GM23248 (cell line): ENCODE results near the gene SH3BGRL. TPM values are rescaled to one million over a fixed set of nuclear protein-coding genes. Genes with fewer than 3 reads are reported as not detected.

Source experiments
- DNase-seq: peaks from one replicate; pipeline ENCODE4 v3.0.0-alpha.2; 2015
- H2AFZ ChIP-seq: fragments of 200-600 bp; sonication (generic); 2 replicates; pipeline ENCODE4 v1.6.1; 2016; ENCODE audit warnings: antibody characterized with exemption
- H3F3A ChIP-seq: fragments of 200-600 bp; sonication (generic); 2 replicates; pipeline ENCODE4 v1.6.1; 2016; ENCODE audit warnings: mild to moderate bottlenecking, antibody characterized with exemption, mixed run types; ENCODE audit not compliant: insufficient read depth
- H3K27ac ChIP-seq: fragments of 200-600 bp; sonication (generic); 2 replicates; pipeline ENCODE4 v1.5.1; 2016; ENCODE audit warnings: mild to moderate bottlenecking
- H3K27me3 ChIP-seq: fragments of 200-600 bp; sonication (generic); replicated peaks from 2 replicates; pipeline ENCODE4 v1.6.1; 2016; ENCODE audit warnings: mild to moderate bottlenecking; ENCODE audit not compliant: insufficient read depth
- H3K36me3 ChIP-seq: fragments of 200-600 bp; sonication (generic); 2 replicates; pipeline ENCODE4 v1.6.1; 2016; ENCODE audit warnings: low read depth, mild to moderate bottlenecking
- H3K4me1 ChIP-seq: fragments of 200-600 bp; sonication (generic); 2 replicates; pipeline ENCODE4 v1.6.1; 2016; ENCODE audit warnings: mild to moderate bottlenecking; ENCODE audit not compliant: insufficient read depth
- H3K4me2 ChIP-seq: fragments of 200-600 bp; sonication (generic); one replicate; pipeline ENCODE4 v1.6.1; 2016; ENCODE audit warnings: mild to moderate bottlenecking; ENCODE audit not compliant: unreplicated experiment
- H3K4me3 ChIP-seq: fragments of 200-600 bp; sonication (generic); 2 replicates; pipeline ENCODE4 v1.5.1; 2016; ENCODE audit warnings: mild to moderate bottlenecking
- H3K79me2 ChIP-seq: fragments of 200-600 bp; sonication (generic); 2 replicates; pipeline ENCODE4 v1.6.1; 2016; ENCODE audit warnings: mild to moderate bottlenecking; ENCODE audit not compliant: insufficient read depth
- H3K9ac ChIP-seq: fragments of 200-600 bp; sonication (generic); 2 replicates; pipeline ENCODE4 v1.6.1; 2016; ENCODE audit warnings: mild to moderate bottlenecking
- H3K9me2 ChIP-seq: fragments of 200-600 bp; sonication (generic); 2 replicates; pipeline ENCODE4 v1.6.1; 2016; ENCODE audit warnings: mixed run types, mild to moderate bottlenecking, moderate library complexity; ENCODE audit not compliant: insufficient read depth
- H3K9me3 ChIP-seq: fragments of 200-600 bp; sonication (generic); one replicate; pipeline ENCODE4 v1.6.1; 2017; ENCODE audit warnings: low read depth
- H4K20me1 ChIP-seq: fragments of 200-600 bp; sonication (generic); 2 replicates; pipeline ENCODE4 v1.6.0; 2016; ENCODE audit not compliant: insufficient read depth
- EZH2 ChIP-seq: fragments of 200-600 bp; sonication (generic); IDR thresholded peaks from 2 replicates; pipeline ENCODE4 v1.6.1; 2018; ENCODE audit warnings: antibody characterized with exemption, mild to moderate bottlenecking; ENCODE audit not compliant: insufficient read depth, poor library complexity, severe bottlenecking
- EZH2phosphoT487 ChIP-seq: fragments of 200-600 bp; sonication (generic); IDR thresholded peaks from 2 replicates; pipeline ENCODE4 v1.6.1; 2018; ENCODE audit warnings: antibody characterized with exemption, moderate library complexity, mild to moderate bottlenecking, low read depth; ENCODE audit not compliant: insufficient read depth
- WGBS, 2 experiments: methylation state at CpG; one replicate each; pipeline ENCODE4 v1.1.6; 2015 to 2017; ENCODE audit warnings: low lambda C conversion rate in 2 of 2, low coverage in 1 of 2; ENCODE audit errors: missing lambda C conversion rate in 2 of 2; 5-methylcytosine and 5-hydroxymethylcytosine counted together
- in situ Hi-C: fragments of 300-500 bp; cut with MboI; formaldehyde crosslinking; loops from 2 replicates; pipeline ENCODE4 v1.15.0; 2020
- polyA plus RNA-seq: library from polyadenylated mRNA; unstranded; fragments of >200 nt; fragmentation: Nextera tagmentation; extraction: Ambion mirVana; gene quantifications from 2 replicates; pipeline ENCODE4 v1.2.1, GENCODE V29; 2016
- total RNA-seq: library from RNA; depleted of rRNA; stranded (reverse); fragments of >200 nt; shearing (Covaris generic); gene quantifications from 2 replicates; pipeline ENCODE4 v1.2.3, GENCODE V29; 2014

Gene SH3BGRL
- total and polyA plus RNA-seq, 2 experiments from 2014 or later: 149 to 172 TPM

GRCh38 chrX:81301877-81302276 lies 100.0 kb downstream of the SH3BGRL start:
- DNase-seq: no peak

GRCh38 chrX:81304563-81304962 lies 102.7 kb downstream of the SH3BGRL start:
- in situ Hi-C loops: no loop called here
- no peak overlapping the region for H2AFZ ChIP-seq
- H3F3A ChIP-seq: no peaks in the 10 kb centered on the region
- no peaks in the 10 kb centered on the region for H3K4me1 ChIP-seq
- DNase-seq: no peak
- H4K20me1 ChIP-seq: no peaks in the 10 kb centered on the region
- H3K36me3 ChIP-seq: no peaks in the 10 kb centered on the region
- TF ChIP-seq EZH2: no peak
- no peak for TF ChIP-seq EZH2phosphoT487
- no peaks in the 10 kb centered on the region for H3K27me3 ChIP-seq
- H3K9me2 ChIP-seq: no peaks in the 10 kb centered on the region
- no peak overlapping the region for H3K4me3 ChIP-seq
- H3K9me3 ChIP-seq: no peaks in the 10 kb centered on the region
- H3K4me2 ChIP-seq: no peak overlapping the region
- no peak overlapping the region for H3K9ac ChIP-seq
- H3K79me2 ChIP-seq: no peaks in the 10 kb centered on the region
- no peak overlapping the region for H3K27ac ChIP-seq

More at GRCh38 chrX:81301877-81302276, 100.0 kb downstream of the SH3BGRL start:
- H2AFZ ChIP-seq: no peak overlapping the region
- in situ Hi-C loops: no loop called here
- H3K9me3 ChIP-seq: no peaks in the 10 kb centered on the region
- no peak overlapping the region for H3K9ac ChIP-seq
- no peaks in the 10 kb centered on the region for H3F3A ChIP-seq
- 79 to 100% methylated on average over 1 of the region's 1 CpG for WGBS, 2 experiments
- H3K4me3 ChIP-seq: no peak overlapping the region
- TF ChIP-seq EZH2phosphoT487 (no peak), EZH2 (no peak)
- H3K27ac ChIP-seq: no peak overlapping the region
- no peak overlapping the region for H3K4me2 ChIP-seq
- no peaks in the 10 kb centered on the region for H3K4me1 ChIP-seq
- H3K79me2 ChIP-seq: no peaks in the 10 kb centered on the region
- no peaks in the 10 kb centered on the region for H3K27me3 ChIP-seq
- no peaks in the 10 kb centered on the region for H3K9me2 ChIP-seq
- H3K36me3 ChIP-seq: no peaks in the 10 kb centered on the region
- no peaks in the 10 kb centered on the region for H4K20me1 ChIP-seq

- 86 to 100% methylated on average over 1 of the region's 1 CpG for WGBS, 2 experiments
These were observed 103.3 kb downstream of the SH3BGRL start for GRCh38 chrX:81305240-81305639.

GRCh38 chrX:81308086-81308829 lies 106.4 kb downstream of the SH3BGRL start:
- WGBS, 2 experiments: 94 to 96% methylated on average over 5 to 6 of the region's 7 CpGs

More at GRCh38 chrX:81305240-81305639, 103.3 kb downstream of the SH3BGRL start:
- Histone ChIP-seq H3K9me3 (no peaks in the 10 kb centered on the region), H3K4me3 (no peak overlapping the region), H3K4me2 (no peak overlapping the region), H2AFZ (no peak overlapping the region), H4K20me1 (no peaks in the 10 kb centered on the region), H3K27me3 (no peaks in the 10 kb centered on the region), H3K27ac (no peak overlapping the region), H3K9me2 (no peaks in the 10 kb centered on the region), H3F3A (no peaks in the 10 kb centered on the region), H3K4me1 (no peaks in the 10 kb centered on the region), H3K79me2 (no peaks in the 10 kb centered on the region), H3K36me3 (no peaks in the 10 kb centered on the region), H3K9ac (no peak overlapping the region)
- in situ Hi-C loops: no loop called here
- no peak for DNase-seq
- no peak for TF ChIP-seq EZH2phosphoT487
- TF ChIP-seq EZH2: no peak

More at GRCh38 chrX:81308086-81308829, 106.4 kb downstream of the SH3BGRL start:
- Histone ChIP-seq H3K27me3 (no peaks in the 10 kb centered on the region), H3K36me3 (no peaks in the 10 kb centered on the region), H4K20me1 (no peaks in the 10 kb centered on the region), H3K4me1 (no peaks in the 10 kb centered on the region), H3K4me2 (no peak overlapping the region), H3K4me3 (no peak overlapping the region), H2AFZ (no peak overlapping the region), H3K27ac (no peak overlapping the region), H3K9ac (no peak overlapping the region), H3F3A (no peaks in the 10 kb centered on the region), H3K79me2 (no peaks in the 10 kb centered on the region), H3K9me3 (no peaks in the 10 kb centered on the region), H3K9me2 (no peaks in the 10 kb centered on the region)
- no peak for DNase-seq
- TF ChIP-seq EZH2: no peak
- TF ChIP-seq EZH2phosphoT487: no peak
- in situ Hi-C loops: no loop called here
